Stimulated activated CD8-positive, alpha-beta memory T cell treated with anti-CD3 and anti-CD28 coated beads, Interleukin-12 subunit alpha, Interleukin-12 subunit beta, amount 100 ng/mL, for 1 hour (primary cell): ENCODE measurements around the gene UVSSA.

Source experiments
- DNase-seq: peaks from one replicate; pipeline ENCODE4 v3.0.0-alpha.2; 2020; ENCODE audit warnings: low read depth

UVSSA gene

DNA sequence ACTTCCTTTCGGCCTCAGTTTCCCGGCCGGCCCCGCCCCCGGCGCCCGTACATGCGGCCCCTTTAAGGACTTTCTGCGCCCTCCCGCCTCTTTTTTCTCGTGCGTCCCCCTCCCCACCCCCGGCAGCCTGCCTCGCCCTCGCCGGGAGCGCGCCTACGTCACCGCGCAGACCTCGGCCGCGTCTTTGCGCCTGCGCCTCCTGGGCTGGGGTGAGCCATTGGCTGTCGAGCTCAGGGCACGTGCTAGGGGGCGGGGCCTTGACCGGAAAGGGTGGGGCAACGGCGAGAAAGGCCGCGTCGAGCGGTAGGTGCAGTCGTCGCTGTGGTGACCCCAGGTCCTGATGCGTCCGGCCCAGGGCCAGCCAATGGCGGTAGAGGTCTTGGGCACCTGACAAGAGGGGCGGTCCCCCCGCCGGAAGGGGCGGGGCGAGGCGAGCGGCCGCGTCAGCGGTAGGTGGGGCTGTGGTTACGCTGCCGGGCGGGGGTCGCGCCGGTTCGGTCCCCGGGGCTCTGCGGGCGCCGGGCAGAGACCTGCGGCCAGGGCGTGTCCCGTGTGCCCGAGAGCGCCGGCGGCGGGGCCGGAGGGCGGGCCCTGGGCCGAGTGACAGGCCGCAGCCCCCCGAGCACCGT is at the start of gene UVSSA:
TSS of gene UVSSA (plus strand) at position 428 of the 629 bp plus-strand sequence. CDS start 884 bp downstream, outside the sequence.
- DNase-seq: peak; percentile 99

- DNase-seq: no peak
Observed at GRCh38 chr4:1297456-1298325, 49.3 kb upstream of the UVSSA start.

DNA sequence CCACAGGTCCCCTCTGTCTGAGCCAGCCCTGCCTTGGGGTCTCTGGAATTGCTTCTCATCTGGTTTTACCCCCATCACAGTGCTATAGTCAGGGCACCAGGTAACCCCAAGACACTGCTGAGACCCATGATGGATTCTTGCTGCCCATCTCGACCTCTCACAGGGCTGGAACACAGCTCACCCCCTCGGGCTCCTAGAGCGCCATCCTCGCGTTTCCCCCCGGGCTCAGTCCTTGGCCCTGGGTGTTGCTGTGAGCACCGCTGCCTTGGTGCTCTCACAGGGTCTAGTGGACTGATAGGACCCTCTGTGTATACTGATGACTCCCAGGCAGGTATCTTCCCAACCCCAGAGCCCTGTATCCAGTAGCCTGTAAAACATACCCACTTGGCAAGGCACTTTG is 48.5 kb upstream of the UVSSA start:
- DNase-seq: no peak

- DNase-seq: no peak
Observed at GRCh38 chr4:1299301-1299860, 47.6 kb upstream of the UVSSA start.

DNA sequence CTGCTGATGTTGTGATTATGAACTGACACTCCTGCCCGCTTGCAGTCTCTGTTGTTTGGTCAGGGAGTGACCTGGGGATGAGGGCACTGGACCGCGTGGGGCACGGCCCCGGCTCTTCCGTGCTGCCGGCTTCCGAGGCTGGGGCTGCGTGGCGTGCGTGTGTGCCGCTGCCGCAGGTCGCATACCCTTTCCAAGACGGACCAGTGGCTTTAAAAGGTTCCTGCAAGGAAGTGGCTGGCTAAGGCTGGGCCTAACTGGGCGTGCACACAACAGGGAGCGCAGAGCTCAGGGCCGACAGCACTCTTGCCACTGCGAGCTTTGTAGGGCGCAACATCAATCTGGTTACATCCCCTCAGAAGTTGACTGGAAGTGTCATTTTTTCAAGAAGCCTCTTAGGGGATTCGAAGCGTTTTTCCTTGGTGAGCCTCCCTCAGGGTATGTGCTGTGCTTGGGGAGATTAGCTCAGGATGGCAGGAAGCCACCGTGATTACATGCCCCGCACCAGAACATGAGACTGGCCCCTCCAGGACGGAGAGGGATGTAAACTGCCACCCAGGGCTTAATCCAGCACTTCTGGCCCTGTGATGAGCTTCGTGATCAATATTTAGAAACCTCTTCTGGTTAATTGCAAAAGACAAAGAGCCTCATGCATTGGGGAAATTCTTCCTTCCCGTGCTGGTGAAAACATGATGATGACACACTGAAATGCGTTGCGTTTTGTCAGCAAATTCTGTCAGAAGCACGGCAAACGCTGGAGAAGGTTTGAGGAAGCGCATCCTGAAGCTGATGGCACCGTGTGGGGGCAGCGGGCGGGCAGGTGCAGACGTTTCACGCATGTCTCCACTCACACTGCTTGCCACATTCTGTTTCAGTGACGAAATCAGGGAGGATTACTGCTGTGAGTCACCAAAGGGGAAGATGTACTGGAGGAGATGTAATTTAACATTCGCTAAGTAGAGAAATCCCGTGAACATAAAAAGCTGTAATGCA is 46.2 kb upstream of the UVSSA start:
- no peak for DNase-seq

GRCh38 chr4:1302159-1302558 is 44.8 kb upstream of the UVSSA start:
- no peak for DNase-seq

DNA sequence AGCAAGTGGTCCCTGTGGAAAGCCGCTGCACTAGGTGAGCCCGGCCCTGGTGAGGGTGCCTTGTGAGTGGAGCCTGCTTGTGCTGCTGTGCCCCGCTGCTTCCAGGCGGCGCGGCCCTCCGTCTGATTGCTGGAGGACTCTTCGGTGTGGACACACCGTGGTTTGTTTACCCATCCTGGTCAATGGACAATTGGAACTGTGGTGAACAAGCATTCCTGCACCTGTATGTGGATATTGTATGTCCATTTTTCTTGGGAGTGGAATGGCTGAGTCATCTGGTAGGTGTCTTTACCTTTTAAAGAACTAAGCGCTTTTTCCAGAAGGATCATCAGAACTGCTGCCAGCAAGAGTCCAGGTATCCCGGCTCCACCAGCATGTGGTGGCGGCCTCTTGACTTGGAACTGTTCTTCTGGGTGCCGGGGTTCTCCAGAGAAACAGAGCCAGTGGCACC is 41.7 kb upstream of the UVSSA start:
- no peak for DNase-seq

- no peak for DNase-seq
Observed at GRCh38 chr4:1305781-1306455, 41.1 kb upstream of the UVSSA start.

GRCh38 chr4:1307951-1308735 is 38.9 kb upstream of the UVSSA start:
- DNase-seq: no peak

DNA sequence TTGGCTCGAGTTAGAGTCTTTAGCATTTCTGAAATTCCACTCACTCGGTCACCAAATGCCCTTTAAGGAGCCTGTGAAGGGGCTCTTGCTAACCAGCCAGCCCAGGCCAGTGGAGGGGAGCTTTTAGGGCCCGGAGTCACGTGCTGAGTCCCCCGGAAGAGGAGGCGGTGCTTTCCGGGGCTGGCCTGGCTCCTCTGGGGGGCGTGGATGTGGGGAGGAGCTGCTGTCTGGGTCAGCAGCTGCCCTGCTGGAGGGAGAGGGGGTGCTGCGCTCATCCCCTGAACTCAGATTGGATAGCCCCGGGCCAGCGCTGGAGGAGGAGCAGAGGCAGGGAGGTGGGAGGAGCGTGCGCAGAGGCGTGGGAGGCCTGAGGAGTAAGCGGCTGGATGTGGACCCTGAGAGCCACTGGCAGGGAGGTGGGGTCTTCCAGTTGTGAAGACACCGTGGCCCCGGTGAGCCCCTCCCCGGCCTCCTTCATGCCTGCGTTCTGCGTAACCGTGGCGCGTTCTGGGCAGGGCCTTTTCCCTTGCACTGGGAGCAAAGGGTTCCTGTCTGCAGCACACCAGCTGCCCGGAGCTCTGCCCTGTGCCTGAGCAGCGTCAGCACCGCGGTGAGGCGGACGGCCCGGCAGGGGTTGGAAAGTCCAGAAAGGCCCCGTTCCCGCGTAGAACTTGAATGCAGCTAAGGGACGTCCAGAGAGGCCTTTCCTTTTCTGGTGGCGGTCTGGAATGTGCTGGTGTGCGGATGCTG is 37.6 kb upstream of the UVSSA start:
- peak; percentile 21 for DNase-seq

DNA sequence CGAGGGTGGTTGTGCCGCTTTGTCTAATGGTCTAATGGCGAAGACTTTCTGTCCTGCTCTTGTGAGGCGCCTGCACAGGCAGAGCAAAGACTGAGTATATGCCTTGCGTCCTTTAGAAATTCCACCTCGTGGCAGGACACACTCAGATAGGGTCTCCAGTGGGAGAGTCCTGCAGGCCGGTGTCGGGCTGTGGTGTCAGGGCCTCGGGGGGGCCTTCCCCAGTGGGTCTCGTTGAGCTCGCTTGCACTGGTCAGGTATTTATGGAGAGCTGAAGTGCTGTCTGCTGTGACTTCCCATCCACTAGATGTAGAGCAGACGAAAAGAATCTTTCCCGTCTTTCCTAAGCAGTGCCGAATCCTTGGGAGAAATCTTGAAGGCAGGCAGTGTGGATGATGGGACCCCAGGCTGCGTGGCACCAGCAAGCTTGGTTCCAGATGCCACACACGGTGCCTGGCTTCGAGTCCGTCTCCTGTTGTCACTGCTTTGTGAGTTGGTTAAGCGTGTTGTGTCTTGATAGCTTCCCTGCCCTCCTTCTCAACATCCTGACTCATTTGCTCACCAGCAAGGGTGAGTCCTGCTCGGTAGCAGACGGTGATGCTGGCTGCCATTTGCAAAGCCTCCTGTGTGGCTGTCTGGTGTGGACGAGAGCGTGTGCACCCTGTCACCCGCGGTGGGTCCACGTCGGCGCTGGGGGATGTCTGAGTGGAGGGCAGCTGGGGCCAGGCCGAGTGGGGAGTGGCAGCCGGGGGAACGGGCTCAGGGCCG is 36.8 kb upstream of the UVSSA start:
- no peak for DNase-seq

DNA sequence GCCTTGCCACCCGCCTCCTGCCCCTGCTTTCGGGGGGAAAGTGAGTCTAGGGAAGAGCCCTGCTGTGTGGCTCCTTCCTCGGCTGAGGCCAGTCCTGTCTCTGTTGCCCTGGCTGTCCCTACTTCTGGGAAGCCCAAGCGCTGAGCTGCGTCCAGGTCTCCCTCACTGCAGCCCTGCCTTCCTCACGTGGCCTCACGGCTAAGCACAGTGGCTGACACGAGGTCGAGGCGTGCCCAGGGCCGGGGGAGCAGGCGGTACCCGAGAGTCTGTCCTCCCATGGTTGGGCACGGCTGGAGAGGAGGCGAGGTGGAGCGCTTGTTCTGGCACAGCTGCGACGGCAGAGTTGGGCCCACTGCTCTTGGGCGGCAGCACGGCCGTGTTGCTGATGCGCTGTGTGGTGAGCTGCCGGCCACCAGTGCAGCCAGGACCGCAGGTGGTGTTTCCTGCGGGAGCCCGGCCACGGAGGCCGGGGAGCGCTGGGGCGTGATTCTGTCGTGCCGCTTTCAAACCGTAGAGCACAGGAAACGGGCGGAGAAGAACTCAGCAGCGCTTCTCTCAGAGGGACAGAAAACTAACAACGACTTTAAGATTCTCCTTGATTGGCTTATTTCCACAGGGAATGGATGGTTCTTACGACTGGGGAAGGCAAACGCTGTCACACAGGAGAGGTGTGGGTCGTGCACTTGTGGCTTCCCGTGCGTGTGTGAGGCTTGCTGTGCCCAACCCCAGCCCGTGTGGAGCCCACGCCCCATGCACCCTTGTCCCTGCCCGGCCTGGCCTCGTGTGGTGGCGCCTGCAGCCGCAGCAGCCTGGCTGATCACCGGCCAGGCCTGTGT is 36.0 kb upstream of the UVSSA start:
- DNase-seq: no peak

- no peak for DNase-seq
Observed at GRCh38 chr4:1312821-1313640, 34.0 kb upstream of the UVSSA start.

GRCh38 chr4:1315306-1315705 is 31.7 kb upstream of the UVSSA start:
- DNase-seq: no peak

GRCh38 chr4:1315836-1316536 is 31.0 kb upstream of the UVSSA start:
- DNase-seq: no peak

DNA sequence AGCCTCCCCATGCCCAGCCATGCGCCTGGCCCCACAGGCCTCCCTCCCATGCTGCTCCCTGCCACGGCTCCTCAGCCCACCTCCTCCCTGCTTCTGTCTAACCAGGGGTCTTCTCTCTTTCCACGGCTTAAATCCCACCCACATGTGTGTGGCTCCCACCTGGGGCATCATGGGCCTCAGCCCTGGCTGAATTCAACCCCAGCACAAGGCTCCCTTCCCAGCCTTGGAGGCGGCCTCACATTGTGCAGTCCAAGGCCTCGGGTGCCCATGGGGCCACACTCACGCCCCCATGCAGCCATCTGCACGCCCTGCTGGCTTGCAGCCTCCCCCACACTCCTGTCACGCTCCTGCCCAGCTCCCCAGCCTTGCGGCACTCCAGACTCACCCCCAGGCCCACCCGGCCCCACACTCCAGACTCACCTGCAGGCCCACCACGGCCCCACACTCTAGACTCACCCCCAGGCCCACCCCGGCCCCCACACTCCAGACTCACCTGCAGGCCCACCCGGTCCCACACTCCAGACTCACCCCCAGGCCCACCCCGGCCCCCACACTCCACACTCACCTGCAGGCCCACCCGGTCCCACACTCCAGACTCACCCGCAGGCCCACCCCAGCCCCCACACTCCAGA is 30.4 kb upstream of the UVSSA start:
- DNase-seq: no peak
